ENCODE results near the gene FKBP4. TPM values are rescaled to one million over a fixed set of nuclear protein-coding genes. Genes with fewer than 3 reads are reported as not detected.
A peak's percentile ranks its signal among the peaks of the same experiment; 100 is the strongest.

Gene FKBP4
- total and polyA plus RNA-seq, 9 of the 15 experiments (the other 6 are each of a cell fraction or from before 2014, with no cell fraction given) = 16.3 to 154 (median 90.1) TPM

- no peaks in the 10 kb centered on the region for H4K20me1 ChIP-seq (replicated peaks; ENCODE audit: control insufficient read depth, insufficient read depth, low read length)
- FAIRE-seq = peak; percentile 99
- POLR2A ChIA-PET = interaction anchor here (0.6 to 1.0 kb wide), 2 partner anchors 36 to 160 kb away, joined by 3 to 4 read pairs; no protein-coding TSS in a partner anchor
- H3K27ac ChIP-seq (ENCODE audit: extremely low read depth, low read depth, low read length) = peak within 1 kb of the TSS; percentile 97
- no peaks in the 10 kb centered on the region for H3K27me3 ChIP-seq (ENCODE audit: control insufficient read depth in 2 of 2, insufficient read depth in 2 of 2, low read length in 2 of 2)
- in situ Hi-C loops (cut with MboI) = no loop called here
- peak within 1 kb of the TSS; percentile 70 for H3K4me3 ChIP-seq
- peaks cover 18% of the 10 kb centered on the region; the same call in 1 of the 3 replicates for H3K36me3 ChIP-seq (ENCODE audit: control insufficient read depth, insufficient read depth, low read length)
- 2% methylated on average over 45 of the region's 48 CpGs for WGBS (ENCODE audit: insufficient coverage, low coverage, missing lambda C conversion rate)
- H3K4me2 ChIP-seq (ENCODE audit: insufficient read depth, low read length) = peak within 1 kb of the TSS; percentile 93
- H3K9ac ChIP-seq (ENCODE audit: insufficient read depth in 1 of 2, low read depth in 2 of 2, low read length in 2 of 2) = peak within 1 kb of the TSS; percentile 90 to 99
- peaks cover 19% of the 10 kb centered on the region for H3K79me2 ChIP-seq (ENCODE audit: control insufficient read depth, insufficient read depth, low read length)
- H3K9me1 ChIP-seq (ENCODE audit: control insufficient read depth, insufficient read depth, low read length) = no peaks in the 10 kb centered on the region
- H3K4me1 ChIP-seq (replicated peaks in 1 of 2; ENCODE audit: control insufficient read depth in 2 of 2, insufficient read depth in 2 of 2, low read length in 2 of 2) = peaks cover 0 to 2% of the 10 kb centered on the region in 2 experiments; a peak in 1 of 5 replicates
- TSS peak; percentile 81 for BruUV-seq (replicated peaks)
- CTCF ChIA-PET (ENCODE audit: low intra/inter-chr PET ratio) = interaction anchor here (1.0 kb wide), 1 partner anchor 73 kb away, joined by 3 read pairs; no protein-coding TSS in a partner anchor
- DNase-seq (ENCODE audit: extremely low read depth in 1 of 4, low spot score in 3 of 4) = peak; percentile 85 to 97 (median 90)
- H3K9me3 ChIP-seq (replicated peaks; ENCODE audit: control insufficient read depth, insufficient read depth, low read depth, low read length) = no peaks in the 10 kb centered on the region
- peak; percentile 96 for ATAC-seq
- intact Hi-C loops (cut with micrococcal nuclease) = no loop called here
- H2AFZ ChIP-seq (ENCODE audit: low read depth, low read length) = peak within 1 kb of the TSS; percentile 97
- TF ChIP-seq RREB1 (CRISPR knock-in tag; IDR thresholded peaks at IDR 0.05) (no peak), E2F6 (IDR thresholded peaks at IDR 0.05; ENCODE audit: borderline replicate concordance in 1 of 2, extremely low read depth in 1 of 2, insufficient read depth in 1 of 2, insufficient read length in 1 of 2, low read depth in 1 of 2, low read length in 1 of 2, poor library complexity in 1 of 2, severe bottlenecking in 1 of 2) (peak; percentile 32 to 68), BDP1 (IDR thresholded peaks at IDR 0.05; ENCODE audit: insufficient read depth, insufficient read length) (no peak), SP2 (IDR thresholded peaks at IDR 0.05; ENCODE audit: extremely low read depth, low read depth, low read length, poor library complexity, severe bottlenecking) (peak; percentile 67), HBP1 (CRISPR knock-in tag; IDR thresholded peaks at IDR 0.05) (no peak), THAP12 (CRISPR knock-in tag; IDR thresholded peaks at IDR 0.05) (peak; percentile 43; the same call in 1 of the 2 replicates), ZNF384 (IDR thresholded peaks at IDR 0.05; ENCODE audit: low read depth, low read length) (peak; percentile 77)
These were observed 17.8 kb downstream of the FKBP4 start, which contains the start of gene ITFG2 for GRCh38 chr12:2812290-2813213. ITFG2 (plus strand) TSS chr12:2812668; CDS start chr12:2812761, 93 bp downstream.
